Vein endothelial cell (primary cell): Measurements from ENCODE around the gene HYDIN. TPM values are rescaled to one million over a fixed set of nuclear protein-coding genes. Genes with fewer than 3 reads are reported as not detected.

Experiments used
- small RNA-seq: library from RNA; depleted of rRNA; stranded (forward); fragments of <200 nt; gene quantifications from one replicate; pipeline ENCODE3, GENCODE V24; 2012
- total RNA-seq: library from RNA; depleted of rRNA; stranded (reverse); fragments of >200 nt; gene quantifications from 2 replicates; pipeline ENCODE4 v1.2.3, GENCODE V29; 2012

HYDIN gene
- not detected in 2 replicates for total RNA-seq

DNA sequence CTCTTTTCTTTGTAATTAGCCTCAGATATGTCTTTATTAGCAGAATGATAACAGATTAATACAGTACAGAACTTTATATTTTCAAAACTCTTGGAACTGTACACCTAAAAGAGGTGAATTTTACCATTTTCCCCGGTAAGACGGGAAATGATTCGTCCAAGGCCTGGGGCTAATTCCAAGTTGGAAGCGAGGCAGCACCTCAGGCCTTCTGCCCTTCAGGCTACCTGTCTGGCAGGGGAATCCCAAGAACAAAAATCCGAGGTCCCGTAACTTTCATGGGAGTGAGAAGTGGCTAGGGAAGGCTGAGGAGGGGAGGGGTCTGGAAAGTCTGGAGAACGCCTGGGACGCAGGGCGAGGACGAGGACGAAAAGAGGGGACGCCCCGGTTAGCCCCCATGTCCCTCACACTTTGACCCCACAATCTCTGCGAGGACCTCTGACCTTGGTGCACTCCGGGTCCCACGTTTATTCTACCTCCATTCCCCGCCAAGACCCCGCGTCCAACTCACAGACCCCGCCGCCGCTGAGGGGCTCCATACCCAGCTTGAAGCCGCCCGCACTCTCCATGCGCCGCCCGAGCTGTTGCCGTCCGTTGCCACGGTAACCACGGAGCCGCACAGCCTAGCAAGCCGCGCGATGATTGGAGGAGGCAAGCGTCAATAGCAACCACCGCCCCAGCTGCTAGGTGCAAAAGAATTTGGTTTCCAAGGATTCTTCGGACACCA, at the start of gene HYDIN:
HYDIN (minus strand) TSS at position 601 of the 724 bp plus-strand sequence. CDS start 43,827 bp downstream, outside the sequence.

DNA sequence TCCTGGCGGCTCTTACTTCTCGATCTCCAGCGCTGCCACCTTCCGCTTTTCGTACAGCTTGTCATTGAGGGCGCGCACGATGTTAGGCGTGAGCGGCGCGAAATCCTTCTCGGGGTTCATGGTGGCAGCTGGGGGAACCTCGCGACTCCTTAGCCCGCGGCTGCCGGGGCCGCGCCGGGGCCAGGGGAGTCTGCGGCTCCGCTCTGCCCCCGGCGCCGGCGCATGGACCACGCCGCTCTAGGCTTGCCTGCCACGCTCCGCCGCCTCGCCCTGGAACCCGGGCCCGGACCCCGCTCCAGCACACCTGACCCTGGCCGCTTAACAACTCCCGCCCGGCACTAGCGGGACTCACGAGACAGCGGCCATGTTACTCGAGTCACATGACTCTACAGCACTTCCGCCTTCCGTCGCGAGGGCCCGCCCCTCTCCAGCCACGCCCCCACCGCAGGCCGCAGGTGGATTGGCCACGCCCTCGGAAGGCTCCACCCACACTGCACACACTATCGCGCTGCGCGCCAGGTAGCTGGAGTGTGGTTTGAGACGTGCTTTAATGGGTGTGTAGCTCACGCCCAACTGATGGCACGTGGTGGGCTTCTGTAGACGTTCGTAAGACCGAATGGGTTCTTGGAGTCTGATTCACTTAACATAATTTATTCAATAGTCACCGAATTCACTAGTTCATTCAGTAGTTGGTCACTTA, 429.6 kb downstream of the HYDIN start, which contains the start of gene VAC14:
VAC14 (minus strand) TSS at position 378 of the 700 bp plus-strand sequence; CDS start at position 120, 258 bp downstream.

Small RNA genes within 50 kb of the gene (small RNA-seq; reads per million reads assigned to genes)
- gene RNU6ATAC25P: not detected

Other genes starting within 250 kb of the HYDIN start
- gene CMTR2, start 58.7 kb upstream of the HYDIN start, total RNA-seq: 30.7 and 41.4 TPM in 2 replicates
- not detected in 2 replicates for gene CALB2, start 128.0 kb upstream of the HYDIN start, total RNA-seq
- not detected in 2 replicates for gene TLE7, start 211.3 kb upstream of the HYDIN start, total RNA-seq
- gene ZNF23, start 231.5 kb upstream of the HYDIN start, total RNA-seq: 3.6 and 4.0 TPM in 2 replicates